H9 (cell line): ENCODE results near the gene OST4. TPM values are rescaled to one million over a fixed set of nuclear protein-coding genes. Genes with fewer than 3 reads are reported as not detected.

Experiments used
- DNase-seq: peaks from one replicate; pipeline ENCODE4 v3.0.0-alpha.2; 2017
- H2AFZ ChIP-seq: one replicate; pipeline ENCODE4 v1.6.1; 2013; ENCODE audit warnings: mild to moderate bottlenecking, low read length, control low read depth, moderate library complexity
- H2AK5ac ChIP-seq: 2 replicates; pipeline ENCODE4 v1.6.1; 2013; ENCODE audit warnings: low read length, control low read depth, mixed read lengths; ENCODE audit not compliant: insufficient read length
- H2BK120ac ChIP-seq: one replicate; pipeline ENCODE4 v1.6.1; 2013; ENCODE audit warnings: low read depth, mild to moderate bottlenecking, low read length, control low read depth, inconsistent platforms; ENCODE audit not compliant: poor library complexity, severe bottlenecking
- H2BK12ac ChIP-seq: 2 replicates; pipeline ENCODE4 v1.6.1; 2013; ENCODE audit warnings: low read length, control low read depth, mixed read lengths, low read depth; ENCODE audit not compliant: insufficient read length
- H2BK15ac ChIP-seq: 2 replicates; pipeline ENCODE4 v1.6.1; 2013; ENCODE audit warnings: low read depth, low read length, control low read depth
- H2BK20ac ChIP-seq: one replicate; pipeline ENCODE4 v1.6.1; 2013; ENCODE audit warnings: low read depth, mild to moderate bottlenecking, low read length, control low read depth, inconsistent platforms; ENCODE audit not compliant: poor library complexity, severe bottlenecking
- H2BK5ac ChIP-seq: 2 replicates; pipeline ENCODE4 v1.6.1; 2013; ENCODE audit warnings: low read length, control low read depth, mixed read lengths; ENCODE audit not compliant: insufficient read length
- H3K14ac ChIP-seq: 2 replicates; pipeline ENCODE4 v1.6.1; 2013; ENCODE audit warnings: low read length, control low read depth; ENCODE audit not compliant: insufficient read depth
- H3K18ac ChIP-seq: 2 replicates; pipeline ENCODE4 v1.6.1; 2013; ENCODE audit warnings: low read depth, mild to moderate bottlenecking, mixed read lengths, low read length, control low read depth; ENCODE audit not compliant: insufficient read length
- H3K23ac ChIP-seq: 2 replicates; pipeline ENCODE4 v1.6.1; 2013; ENCODE audit warnings: low read length, control low read depth, mixed read lengths, low read depth; ENCODE audit not compliant: insufficient read length
- H3K23me2 ChIP-seq: 2 replicates; pipeline ENCODE4 v1.6.1; 2013; ENCODE audit warnings: low read depth, mild to moderate bottlenecking, mixed read lengths, low read length, control low read depth; ENCODE audit not compliant: insufficient read length, poor library complexity, severe bottlenecking
- H3K27ac ChIP-seq: 2 replicates; pipeline ENCODE4 v1.5.1; 2013; ENCODE audit warnings: low read length, control low read depth, mixed read lengths, low read depth; ENCODE audit not compliant: insufficient read length
- H3K27me3 ChIP-seq: 2 replicates; pipeline ENCODE4 v1.6.1; 2013; ENCODE audit warnings: low read length, control low read depth, inconsistent platforms; ENCODE audit not compliant: insufficient read depth
- H3K4ac ChIP-seq: 2 replicates; pipeline ENCODE4 v1.6.1; 2013; ENCODE audit warnings: low read depth, mild to moderate bottlenecking, control low read depth, inconsistent platforms, low read length, moderate library complexity
- H3K4me1 ChIP-seq: 2 replicates; pipeline ENCODE4 v1.6.1; 2013; ENCODE audit warnings: low read length, control low read depth, inconsistent platforms; ENCODE audit not compliant: insufficient read depth
- H3K4me2 ChIP-seq: 2 replicates; pipeline ENCODE4 v1.6.1; 2013; ENCODE audit warnings: low read length, control low read depth, mixed read lengths; ENCODE audit not compliant: insufficient read length, insufficient read depth
- H3K56ac ChIP-seq: 2 replicates; pipeline ENCODE4 v1.6.1; 2013; ENCODE audit warnings: low read depth, mild to moderate bottlenecking, mixed read lengths, low read length, control low read depth; ENCODE audit not compliant: insufficient read length
- H3K79me1 ChIP-seq: 2 replicates; pipeline ENCODE4 v1.6.1; 2013; ENCODE audit warnings: low read depth, mild to moderate bottlenecking, moderate library complexity, low read length, control low read depth, inconsistent platforms; ENCODE audit not compliant: insufficient read depth, poor library complexity, severe bottlenecking
- H3K79me2 ChIP-seq: 2 replicates; pipeline ENCODE4 v1.6.1; 2013; ENCODE audit warnings: low read length, control low read depth, inconsistent platforms; ENCODE audit not compliant: insufficient read depth
- H3K9ac ChIP-seq: 2 replicates; pipeline ENCODE4 v1.6.1; 2013; ENCODE audit warnings: low read length, control low read depth, mixed read lengths; ENCODE audit not compliant: insufficient read length; ENCODE audit errors: extremely low read depth
- H3K9me3 ChIP-seq: one replicate; pipeline ENCODE4 v1.6.1; 2013; ENCODE audit warnings: low read depth, low read length, inconsistent platforms; ENCODE audit not compliant: control insufficient read depth
- H3T11ph ChIP-seq: one replicate; pipeline ENCODE4 v1.6.1; 2013; ENCODE audit warnings: mild to moderate bottlenecking, low read length, control low read depth, inconsistent platforms
- H4K20me1 ChIP-seq: one replicate; pipeline ENCODE4 v1.6.1; 2013; ENCODE audit not compliant: control insufficient read depth, insufficient read length, insufficient read depth
- H4K5ac ChIP-seq: 2 replicates; pipeline ENCODE4 v1.6.1; 2013; ENCODE audit warnings: low read depth, mild to moderate bottlenecking, mixed read lengths, low read length, control low read depth; ENCODE audit not compliant: insufficient read length
- H4K8ac ChIP-seq: replicated peaks from 2 replicates; pipeline ENCODE4 v1.6.1; 2013; ENCODE audit warnings: low read length, control low read depth, mixed read lengths, low read depth; ENCODE audit not compliant: insufficient read length
- H4K91ac ChIP-seq: 2 replicates; pipeline ENCODE4 v1.6.1; 2013; ENCODE audit warnings: low read depth, mild to moderate bottlenecking, moderate library complexity, mixed read lengths, low read length, control low read depth; ENCODE audit not compliant: insufficient read length
- H3K27ac Mint-ChIP-seq, 3 experiments: 2 replicates in 2 of 3; 3 replicates in 1 of 3; pipeline ENCODE4 v1.8.0; 2020 to 2021; ENCODE audit warnings: mixed read lengths in 3 of 3, mild to moderate bottlenecking in 1 of 3, moderate library complexity in 1 of 3
- H3K27me3 Mint-ChIP-seq: 2 replicates; pipeline ENCODE4 v1.8.0; 2021; ENCODE audit warnings: low read depth, mild to moderate bottlenecking, moderate library complexity, mixed read lengths
- H3K36me3 Mint-ChIP-seq, 3 experiments: 2 replicates in 2 of 3; 3 replicates in 1 of 3; pipeline ENCODE4 v1.8.0; 2020 to 2021; ENCODE audit warnings: low read depth in 3 of 3, mixed read lengths in 3 of 3; ENCODE audit not compliant: insufficient read depth in 1 of 3
- H3K4me1 Mint-ChIP-seq, 2 experiments: 2 replicates each; pipeline ENCODE4 v1.8.0; 2020; ENCODE audit warnings: mixed read lengths in 2 of 2
- H3K4me3 Mint-ChIP-seq, 2 experiments: 2 replicates in 1 of 2; 3 replicates in 1 of 2; pipeline ENCODE4 v1.8.0; 2020 to 2021; ENCODE audit warnings: mild to moderate bottlenecking in 2 of 2, mixed read lengths in 2 of 2, moderate library complexity in 1 of 2
- H3K9me3 Mint-ChIP-seq, 2 experiments: 2 replicates in 1 of 2; 3 replicates in 1 of 2; pipeline ENCODE4 v1.8.0; 2020; ENCODE audit warnings: mild to moderate bottlenecking in 2 of 2, mixed read lengths in 2 of 2, moderate library complexity in 1 of 2
- WGBS: extraction: QIAGEN DNeasy Blood & Tissue Kit; methylation state at CpG from one replicate; pipeline ENCODE4 v1.1.7; 2013; ENCODE audit warnings: missing lambda C conversion rate, low lambda C conversion rate, mixed read lengths; ENCODE audit not compliant: insufficient read length; ENCODE audit errors: extremely low coverage; 5-methylcytosine and 5-hydroxymethylcytosine counted together
- total RNA-seq: library from RNA; stranded (reverse); gene quantifications from 2 replicates; pipeline ENCODE4 v1.2.1, GENCODE V29; 2021
- TF ChIP-seq, protein P1 (sequence below): fragments of 200-600 bp; sonication (generic); conservative IDR thresholded peaks from 3 replicates; pipeline ENCODE4 v1.8.0; 2021; ENCODE audit warnings: antibody characterized with exemption, mild to moderate bottlenecking

Gene OST4
- total RNA-seq, 1 experiment from 2014 or later: 215 TPM

GRCh38 chr2:27081984-27082772 lies 10.7 kb upstream of the OST4 start:
- Histone ChIP-seq H2BK12ac (no peak overlapping the region), H3K79me1 (no peaks in the 10 kb centered on the region), H4K8ac (no peak overlapping the region), H4K20me1 (no peaks in the 10 kb centered on the region), H3K4ac (no peak overlapping the region), H3K23me2 (peaks cover 11% of the 10 kb centered on the region), H4K5ac (no peak overlapping the region), H3K79me2 (no peaks in the 10 kb centered on the region), H3K23ac (no peak overlapping the region), H4K91ac (no peak overlapping the region), H2BK120ac (no peak overlapping the region), H3K14ac (no peak overlapping the region; the same call in 1 of the 2 replicates), H3K9me3 (no peaks in the 10 kb centered on the region), H3K27ac (no peak overlapping the region), H2AK5ac (no peak overlapping the region), H3K9ac (no peak overlapping the region), H2BK20ac (no peak overlapping the region), H3K56ac (no peak overlapping the region), H3K4me1 (no peaks in the 10 kb centered on the region), H2AFZ (no peak overlapping the region), H3K27me3 (no peaks in the 10 kb centered on the region), H3K18ac (no peak overlapping the region), H2BK5ac (no peak overlapping the region), H3K4me2 (no peak overlapping the region), H3T11ph (no peak overlapping the region), H2BK15ac (no peak overlapping the region)
- H3K4me3 Mint-ChIP-seq: peak overlapping the region in 1 of 2 experiments; percentile 75; a peak in 2 of 5 replicates
- peaks cover 20 to 45% of the 10 kb centered on the region in 2 experiments for H3K4me1 Mint-ChIP-seq
- no peak for DNase-seq
- H3K27ac Mint-ChIP-seq: no peak overlapping the region
- H3K9me3 Mint-ChIP-seq: no peaks in the 10 kb centered on the region
- WGBS: no CpG with 5 or more reads among the region's 38 CpGs
- H3K27me3 Mint-ChIP-seq: peaks cover 20% of the 10 kb centered on the region
- TF ChIP-seq, protein P1, sequence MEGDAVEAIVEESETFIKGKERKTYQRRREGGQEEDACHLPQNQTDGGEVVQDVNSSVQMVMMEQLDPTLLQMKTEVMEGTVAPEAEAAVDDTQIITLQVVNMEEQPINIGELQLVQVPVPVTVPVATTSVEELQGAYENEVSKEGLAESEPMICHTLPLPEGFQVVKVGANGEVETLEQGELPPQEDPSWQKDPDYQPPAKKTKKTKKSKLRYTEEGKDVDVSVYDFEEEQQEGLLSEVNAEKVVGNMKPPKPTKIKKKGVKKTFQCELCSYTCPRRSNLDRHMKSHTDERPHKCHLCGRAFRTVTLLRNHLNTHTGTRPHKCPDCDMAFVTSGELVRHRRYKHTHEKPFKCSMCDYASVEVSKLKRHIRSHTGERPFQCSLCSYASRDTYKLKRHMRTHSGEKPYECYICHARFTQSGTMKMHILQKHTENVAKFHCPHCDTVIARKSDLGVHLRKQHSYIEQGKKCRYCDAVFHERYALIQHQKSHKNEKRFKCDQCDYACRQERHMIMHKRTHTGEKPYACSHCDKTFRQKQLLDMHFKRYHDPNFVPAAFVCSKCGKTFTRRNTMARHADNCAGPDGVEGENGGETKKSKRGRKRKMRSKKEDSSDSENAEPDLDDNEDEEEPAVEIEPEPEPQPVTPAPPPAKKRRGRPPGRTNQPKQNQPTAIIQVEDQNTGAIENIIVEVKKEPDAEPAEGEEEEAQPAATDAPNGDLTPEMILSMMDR: no peak
- H3K36me3 Mint-ChIP-seq: no peaks in the 10 kb centered on the region
